IMR-90 (cell line): ENCODE data around the gene PLVAP. TPM values are rescaled to one million over a fixed set of nuclear protein-coding genes. Genes with fewer than 3 reads are reported as not detected.

Experiments
- ATAC-seq: fragments of 200-7000 bp; cut with Tn5 transposase; 2 replicates; pipeline ENCODE4 v1.9.1; 2020; ENCODE audit warnings: low read depth, mild to moderate bottlenecking, moderate library complexity
- BruUV-seq: library from RNA; stranded (reverse); fragments of 400-500 nt; replicated peaks from 2 replicates; lab custom pipeline; 2021; lab: Mats Ljungman, UMichigan
- CTCF ChIA-PET: fragments of 300-600 bp; formaldehyde crosslinking; extraction: SDS; loops from one replicate; lab custom pipeline; 2021; ENCODE audit warnings: antibody characterized with exemption; lab: Yijun Ruan, JAX
- POLR2A ChIA-PET: fragments of 300-600 bp; sonication (Branson Sonifier 250); formaldehyde crosslinking; loops from one replicate; lab custom pipeline; 2022; ENCODE audit warnings: antibody characterized with exemption; ENCODE audit not compliant: unreplicated experiment; lab: Charles Lee
- DNase-seq: peaks from one replicate; pipeline ENCODE4 v3.0.0; 2013
- H2AFZ ChIP-seq: replicated peaks from 2 replicates; pipeline ENCODE3; 2013; ENCODE audit warnings: low read length, mild to moderate bottlenecking; ENCODE audit not compliant: poor library complexity
- H2AK5ac ChIP-seq: 2 replicates; pipeline ENCODE4 v1.6.1; 2013; ENCODE audit warnings: low read depth, low read length, inconsistent platforms
- H2AK9ac ChIP-seq: replicated peaks from 2 replicates; pipeline ENCODE3; 2013; ENCODE audit warnings: mild to moderate bottlenecking, low read depth, low read length, moderate library complexity; ENCODE audit not compliant: poor library complexity
- H2BK120ac ChIP-seq: 2 replicates; pipeline ENCODE4 v1.6.1; 2013; ENCODE audit warnings: low read depth, low read length, inconsistent platforms
- H2BK15ac ChIP-seq: 3 replicates; pipeline ENCODE4 v1.6.1; 2013; ENCODE audit warnings: low read depth, low read length, inconsistent platforms
- H2BK20ac ChIP-seq: 2 replicates; pipeline ENCODE4 v1.6.1; 2013; ENCODE audit warnings: low read depth, mild to moderate bottlenecking, inconsistent platforms, low read length, moderate library complexity
- H2BK5ac ChIP-seq: 2 replicates; pipeline ENCODE4 v1.6.1; 2013; ENCODE audit warnings: mild to moderate bottlenecking, low read depth, low read length, inconsistent platforms; ENCODE audit not compliant: poor library complexity, severe bottlenecking
- H3K14ac ChIP-seq: replicated peaks from 2 replicates; pipeline ENCODE4 v1.6.1; 2013; ENCODE audit warnings: low read depth, low read length, inconsistent platforms
- H3K18ac ChIP-seq: 2 replicates; pipeline ENCODE4 v1.6.1; 2013; ENCODE audit warnings: low read depth, low read length, control low read depth
- H3K23ac ChIP-seq: 2 replicates; pipeline ENCODE4 v1.6.1; 2013; ENCODE audit warnings: low read depth, low read length, inconsistent platforms
- H3K27ac ChIP-seq: 2 replicates; pipeline ENCODE4 v1.5.1; 2013; ENCODE audit warnings: mild to moderate bottlenecking, control low read depth, low read length; ENCODE audit not compliant: insufficient read depth
- H3K27me3 ChIP-seq: 2 replicates; pipeline ENCODE4 v1.6.1; 2013; ENCODE audit warnings: low read length; ENCODE audit not compliant: control insufficient read depth, insufficient read depth
- H3K36me3 ChIP-seq: 2 replicates; pipeline ENCODE4 v1.6.1; 2013; ENCODE audit warnings: low read length, mixed read lengths; ENCODE audit not compliant: control insufficient read depth, insufficient read depth
- H3K4ac ChIP-seq: 2 replicates; pipeline ENCODE4 v1.6.1; 2013; ENCODE audit warnings: low read depth, low read length, inconsistent platforms
- H3K4me1 ChIP-seq: 2 replicates; pipeline ENCODE4 v1.6.1; 2013; ENCODE audit warnings: low read length, mixed read lengths; ENCODE audit not compliant: control insufficient read depth, insufficient read depth
- H3K4me2 ChIP-seq: 2 replicates; pipeline ENCODE4 v1.6.1; 2013; ENCODE audit warnings: low read depth, mild to moderate bottlenecking, control low read depth, low read length, moderate library complexity
- H3K4me3 ChIP-seq: 2 replicates; pipeline ENCODE4 v1.5.1; 2013; ENCODE audit warnings: low read depth, mild to moderate bottlenecking, control low read depth, low read length, moderate library complexity; ENCODE audit not compliant: insufficient read depth
- H3K56ac ChIP-seq: 2 replicates; pipeline ENCODE4 v1.6.1; 2013; ENCODE audit warnings: low read length, inconsistent platforms; ENCODE audit not compliant: insufficient read depth; ENCODE audit errors: extremely low read depth
- H3K79me1 ChIP-seq, 2 experiments: 2 replicates each; pipeline ENCODE4 v1.6.1; 2013; ENCODE audit warnings: low read length in 2 of 2, inconsistent platforms in 1 of 2, low read depth in 1 of 2
- H3K9ac ChIP-seq: 2 replicates; pipeline ENCODE4 v1.6.1; 2013; ENCODE audit warnings: low read depth, low read length, control low read depth
- H3K9me1 ChIP-seq: 2 replicates; pipeline ENCODE4 v1.6.1; 2013; ENCODE audit warnings: low read length, inconsistent platforms; ENCODE audit not compliant: insufficient read depth
- H3K9me3 ChIP-seq: 2 replicates; pipeline ENCODE4 v1.6.1; 2013; ENCODE audit warnings: low read length; ENCODE audit not compliant: control insufficient read depth, insufficient read depth
- H4K20me1 ChIP-seq: 2 replicates; pipeline ENCODE4 v1.6.1; 2013; ENCODE audit warnings: low read length, inconsistent platforms; ENCODE audit not compliant: insufficient read depth
- H4K5ac ChIP-seq: 2 replicates; pipeline ENCODE4 v1.6.1; 2013; ENCODE audit warnings: mild to moderate bottlenecking, low read depth, low read length, control low read depth
- H4K8ac ChIP-seq, 2 experiments: 2 replicates each; pipeline ENCODE4 v1.6.1; 2013; ENCODE audit warnings: low read depth in 2 of 2, low read length in 2 of 2, control low read depth in 1 of 2, inconsistent platforms in 1 of 2
- H4K91ac ChIP-seq: 2 replicates; pipeline ENCODE4 v1.6.1; 2013; ENCODE audit warnings: low read depth, low read length, inconsistent platforms; ENCODE audit not compliant: insufficient read depth
- CEBPB ChIP-seq: IDR thresholded peaks from 2 replicates; pipeline ENCODE4 v1.6.1; 2012; ENCODE audit warnings: low read depth, low read length, improper control_type of control experiment
- FOS ChIP-seq: fragments of 150-350 bp; IDR thresholded peaks from 2 replicates; pipeline ENCODE4 v1.6.1; 2016; ENCODE audit warnings: low read depth, low read length
- MAFK ChIP-seq: IDR thresholded peaks from 2 replicates; pipeline ENCODE4 v1.6.1; 2012; ENCODE audit warnings: low read depth, low read length, improper control_type of control experiment
- MXI1 ChIP-seq: IDR thresholded peaks from 2 replicates; pipeline ENCODE4 v1.6.1; 2012; ENCODE audit warnings: low read depth, mild to moderate bottlenecking, low read length, moderate library complexity, borderline replicate concordance
- POLR2A ChIP-seq: IDR thresholded peaks from 2 replicates; pipeline ENCODE4 v1.6.1; 2012; ENCODE audit warnings: mild to moderate bottlenecking, low read depth, low read length
- RAD21 ChIP-seq: IDR thresholded peaks from 2 replicates; pipeline ENCODE4 v1.6.1; 2012; ENCODE audit warnings: low read length, improper control_type of control experiment
- RFX5 ChIP-seq: IDR thresholded peaks from 2 replicates; pipeline ENCODE4 v1.8.0; 2012; ENCODE audit warnings: low read depth, mild to moderate bottlenecking, low read length, moderate library complexity
- SMC3 ChIP-seq: fragments of 150-350 bp; IDR thresholded peaks from 2 replicates; pipeline ENCODE4 v1.6.1; 2016; ENCODE audit warnings: low read depth, mild to moderate bottlenecking, antibody characterized with exemption, low read length, moderate library complexity
- WGBS, 2 experiments: methylation state at CpG; one replicate each; pipeline versions ENCODE4 v1.1.5 to v1.1.7; 2013; ENCODE audit warnings: missing lambda C conversion rate in 2 of 2; ENCODE audit not compliant: insufficient read length in 1 of 2; ENCODE audit errors: extremely low coverage in 2 of 2; 5-methylcytosine and 5-hydroxymethylcytosine counted together
- dilution Hi-C: fragments of 300-500 bp; cut with HindIII; formaldehyde crosslinking; loops from one replicate; pipeline ENCODE4 v1.14.3; 2018; ENCODE audit warnings: low sequenced_read_pairs; ENCODE audit not compliant: unreplicated experiment
- in situ Hi-C: fragments of 300-500 bp; cut with MboI; formaldehyde crosslinking; loops from 3 replicates; pipeline ENCODE4 v1.14.3; 2019; ENCODE audit warnings: low sequenced_read_pairs, inconsistent platforms, mixed read lengths
- intact Hi-C: fragments of 100-400 bp; cut with micrococcal nuclease; formaldehyde crosslinking; loops from 2 replicates; pipeline ENCODE4 v1.10.0; 2022
- polyA plus RNA-seq, 3 experiments: library from polyadenylated mRNA; depleted of rRNA; stranded (reverse); fragments of >200 nt; gene quantifications; 2 replicates each; pipeline ENCODE4 v1.2.3, GENCODE V29; 2012; ENCODE audit warnings: low replicate concordance in 1 of 3
- total RNA-seq: library from RNA; depleted of rRNA; stranded (reverse); fragments of >200 nt; gene quantifications from 2 replicates; pipeline ENCODE4 v1.2.3, GENCODE V29; 2012

The PLVAP gene
- total and polyA plus RNA-seq, 2 of the 4 experiments (the other 2 are of a cell fraction) = not detected

DNA sequence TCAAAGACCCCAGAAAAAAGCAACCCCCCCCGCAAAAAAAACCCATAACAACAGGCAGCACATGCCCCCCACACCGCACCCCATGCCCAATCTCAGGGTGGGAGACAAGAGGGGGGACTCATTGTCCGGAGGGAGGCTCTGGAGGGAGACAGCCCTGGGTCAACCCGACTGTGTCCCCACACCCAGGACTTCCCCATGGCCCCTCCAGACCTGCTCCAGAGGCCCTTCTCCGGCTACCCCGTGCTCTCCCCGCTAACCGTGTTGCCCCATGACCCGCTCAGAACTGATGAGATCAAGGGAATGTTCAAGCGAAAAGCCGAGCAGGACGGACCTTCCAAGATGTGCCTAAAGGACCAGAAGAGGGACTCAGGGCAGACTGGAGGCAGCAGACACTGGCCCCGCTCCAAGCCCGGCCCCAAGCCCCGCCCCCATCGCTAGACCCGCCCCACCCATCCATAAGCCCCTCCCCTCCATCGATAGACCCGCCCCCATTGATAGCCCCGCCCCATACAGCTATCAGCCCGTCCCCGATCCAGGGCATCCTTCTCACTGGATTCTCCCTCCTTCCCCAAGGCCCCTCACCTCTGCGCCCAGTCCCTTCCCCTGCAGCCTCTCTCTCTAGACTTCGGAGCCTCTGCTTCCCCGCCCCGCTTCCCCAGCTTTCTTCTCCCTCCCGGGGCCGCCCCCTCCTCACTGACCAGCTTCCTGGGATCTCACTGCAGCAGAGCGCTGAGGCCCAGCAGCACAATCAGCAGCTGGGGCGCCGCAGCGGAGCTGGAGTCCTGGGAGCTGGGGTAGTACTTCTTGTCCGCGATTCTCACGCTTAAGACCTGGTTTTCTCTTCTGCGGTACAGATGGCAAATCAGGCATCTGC lies 26.1 kb upstream of the PLVAP start:
- Histone ChIP-seq H2AK9ac (no peak overlapping the region), H3K14ac (no peak overlapping the region), H3K4me2 (no peak overlapping the region), H3K23ac (no peak overlapping the region), H3K27ac (no peak overlapping the region), H4K20me1 (no peaks in the 10 kb centered on the region), H4K5ac (no peak overlapping the region), H2BK15ac (no peak overlapping the region), H3K9me3 (no peaks in the 10 kb centered on the region), H2AK5ac (no peak overlapping the region), H3K4me3 (no peak overlapping the region), H3K4me1 (no peaks in the 10 kb centered on the region), H3K4ac (no peak overlapping the region), H3K36me3 (no peaks in the 10 kb centered on the region), H4K8ac (no peak overlapping the region), H4K91ac (no peak overlapping the region), H3K27me3 (no peaks in the 10 kb centered on the region), H2BK5ac (no peak overlapping the region), H2BK20ac (no peak overlapping the region), H2BK120ac (no peak overlapping the region), H3K9me1 (peaks cover 2% of the 10 kb centered on the region; the same call in 1 of the 2 replicates), H2AFZ (peak overlapping the region; percentile 70), H3K56ac (no peak overlapping the region), H3K9ac (no peak overlapping the region), H3K79me1 (no peaks in the 10 kb centered on the region), H3K18ac (no peak overlapping the region)
- TF ChIP-seq POLR2A (no peak), MXI1 (no peak), CEBPB (no peak), RAD21 (no peak), SMC3 (no peak), MAFK (no peak), FOS (no peak), RFX5 (no peak)
- dilution Hi-C loops (no loop called here), intact Hi-C loops (no loop called here), in situ Hi-C loops (no loop called here)
- DNase-seq (no peak), ATAC-seq (peak; percentile 60)
- no TSS peak for BruUV-seq
- CTCF ChIA-PET = no interaction called here
- POLR2A ChIA-PET = no interaction called here
- 72% methylated on average over 6 of the region's 36 CpGs; no CpG with 5 or more reads in 1 of the 2 experiments for WGBS, 2 experiments
